Colonic mucosa (tissue), 4 donors: ENCODE measurements around the gene OPRL1. TPM values are rescaled to one million over a fixed set of nuclear protein-coding genes. Genes with fewer than 3 reads are reported as not detected.

Experiments used
- DNase-seq: peaks from one replicate; pipeline ENCODE4 v3.0.0-alpha.2; 2020
- H3K27ac ChIP-seq: fragments of 200-600 bp; one replicate; pipeline ENCODE4 v1.8.0; 2021
- H3K27me3 ChIP-seq: fragments of 200-600 bp; one replicate; pipeline ENCODE4 v1.8.0; 2021
- H3K36me3 ChIP-seq: fragments of 200-600 bp; one replicate; pipeline ENCODE4 v1.8.0; 2021
- H3K4me1 ChIP-seq: fragments of 200-600 bp; one replicate; pipeline ENCODE4 v1.8.0; 2021; ENCODE audit warnings: mild to moderate bottlenecking
- H3K4me3 ChIP-seq: fragments of 200-600 bp; one replicate; pipeline ENCODE4 v1.8.0; 2021
- H3K9ac ChIP-seq, 2 donors: one replicate each; pipeline ENCODE4 v1.7.0; 2013; ENCODE audit warnings: control low read depth in 2 of 2, low read depth in 2 of 2, low read length in 2 of 2
- H3K9me3 ChIP-seq: fragments of 200-600 bp; one replicate; pipeline ENCODE4 v1.8.0; 2021
- intact Hi-C: fragments of 100-400 bp; cut with DNase I; formaldehyde crosslinking; loops from one replicate; pipeline ENCODE4 v1.14.1; 2022
- total RNA-seq, 2 donors: library from RNA; stranded (reverse); fragmentation: NEBNext Ultra II Directional in 1 of 2; extraction: Animal tissue kit (Norgen Biotek cat#: 25700) in 1 of 2; gene quantifications; one replicate each; pipeline ENCODE4 v1.2.1, GENCODE V29; 2021
- TF ChIP-seq, protein P1 (sequence below): fragments of 200-600 bp; IDR thresholded peaks from one replicate; pipeline ENCODE4 v1.8.0; 2022; ENCODE audit warnings: antibody characterized with exemption, mild to moderate bottlenecking
- donor health status: healthy.
- donor health status: DM: no; HTN: no; CAD: no.
- donor health status: DM: no; HTN: no; CAD: no.

Gene OPRL1
- total RNA-seq, 2 donors from 2014 or later, result 0.24 to 0.25 TPM

DNA sequence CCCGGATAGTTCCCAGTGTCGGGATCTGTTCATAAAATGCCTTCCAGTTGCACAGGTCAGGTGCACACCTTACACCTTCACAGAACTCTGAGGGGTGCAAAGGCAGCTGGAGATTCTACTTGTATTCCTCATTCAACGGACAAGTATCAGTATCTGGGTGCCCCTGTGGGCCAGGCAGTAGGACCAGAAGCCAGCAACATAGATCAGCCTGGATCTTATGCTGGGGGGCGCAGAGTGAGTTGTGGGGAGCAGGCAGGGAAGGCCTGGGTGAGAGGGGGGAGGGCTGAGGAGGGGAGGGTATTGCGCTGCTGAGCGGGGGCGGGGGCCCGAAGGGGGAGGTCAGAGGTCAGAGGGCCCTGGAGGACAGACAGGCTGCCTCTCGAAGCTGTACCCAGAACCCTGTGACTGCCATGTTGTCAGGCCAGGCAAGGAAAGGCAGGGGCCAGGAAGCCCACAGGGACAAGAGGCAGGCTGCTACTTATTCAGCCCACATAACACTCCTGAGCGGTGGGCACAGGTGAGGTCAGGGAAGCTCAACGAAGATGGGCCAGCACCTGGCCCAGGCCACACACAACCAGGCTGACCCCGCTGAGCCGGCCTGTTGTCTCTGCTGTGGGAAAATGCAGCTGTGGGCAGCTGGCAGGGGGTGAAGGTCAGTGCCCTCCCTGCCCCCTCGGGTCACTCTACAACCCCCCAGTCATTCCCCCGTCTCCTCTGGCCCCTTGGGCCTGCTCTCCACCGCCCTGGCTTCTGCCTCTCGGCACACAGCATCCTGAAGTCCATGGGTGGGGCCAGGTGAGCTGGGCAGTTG lies 1.1 kb downstream of the OPRL1 start:
- Histone ChIP-seq H3K9ac (no peak overlapping the region), H3K27ac (no peak overlapping the region), H3K27me3 (peaks cover 19% of the 10 kb centered on the region), H3K4me3 (peak overlapping the region; percentile 31), H3K9me3 (no peaks in the 10 kb centered on the region), H3K4me1 (peaks cover 3% of the 10 kb centered on the region), H3K36me3 (no peaks in the 10 kb centered on the region)
- intact Hi-C loops, result no loop called here
- DNase-seq, result no peak
- TF ChIP-seq, protein P1, sequence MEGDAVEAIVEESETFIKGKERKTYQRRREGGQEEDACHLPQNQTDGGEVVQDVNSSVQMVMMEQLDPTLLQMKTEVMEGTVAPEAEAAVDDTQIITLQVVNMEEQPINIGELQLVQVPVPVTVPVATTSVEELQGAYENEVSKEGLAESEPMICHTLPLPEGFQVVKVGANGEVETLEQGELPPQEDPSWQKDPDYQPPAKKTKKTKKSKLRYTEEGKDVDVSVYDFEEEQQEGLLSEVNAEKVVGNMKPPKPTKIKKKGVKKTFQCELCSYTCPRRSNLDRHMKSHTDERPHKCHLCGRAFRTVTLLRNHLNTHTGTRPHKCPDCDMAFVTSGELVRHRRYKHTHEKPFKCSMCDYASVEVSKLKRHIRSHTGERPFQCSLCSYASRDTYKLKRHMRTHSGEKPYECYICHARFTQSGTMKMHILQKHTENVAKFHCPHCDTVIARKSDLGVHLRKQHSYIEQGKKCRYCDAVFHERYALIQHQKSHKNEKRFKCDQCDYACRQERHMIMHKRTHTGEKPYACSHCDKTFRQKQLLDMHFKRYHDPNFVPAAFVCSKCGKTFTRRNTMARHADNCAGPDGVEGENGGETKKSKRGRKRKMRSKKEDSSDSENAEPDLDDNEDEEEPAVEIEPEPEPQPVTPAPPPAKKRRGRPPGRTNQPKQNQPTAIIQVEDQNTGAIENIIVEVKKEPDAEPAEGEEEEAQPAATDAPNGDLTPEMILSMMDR, result no peak

DNA sequence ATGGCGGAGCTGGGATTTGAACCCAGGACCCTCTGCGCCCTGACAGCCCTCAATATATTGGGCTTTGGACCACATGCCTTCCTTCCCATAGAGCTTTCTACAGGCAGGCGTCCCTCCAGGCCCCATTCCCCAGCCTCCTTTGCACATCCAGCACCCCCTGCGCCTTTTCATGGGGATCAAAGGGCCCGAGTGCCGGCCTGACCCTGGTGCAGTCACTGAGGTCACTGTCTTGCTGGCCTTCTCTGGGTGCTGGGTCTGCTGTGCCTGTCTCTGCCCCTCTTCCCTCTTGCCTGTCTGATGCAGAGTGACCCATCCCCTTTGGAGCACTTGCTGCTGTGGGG lies 1.7 kb downstream of the OPRL1 start:
- H3K27me3 ChIP-seq, result peaks cover 19% of the 10 kb centered on the region
- H3K4me1 ChIP-seq, result peaks cover 3% of the 10 kb centered on the region
- DNase-seq, result no peak

DNA sequence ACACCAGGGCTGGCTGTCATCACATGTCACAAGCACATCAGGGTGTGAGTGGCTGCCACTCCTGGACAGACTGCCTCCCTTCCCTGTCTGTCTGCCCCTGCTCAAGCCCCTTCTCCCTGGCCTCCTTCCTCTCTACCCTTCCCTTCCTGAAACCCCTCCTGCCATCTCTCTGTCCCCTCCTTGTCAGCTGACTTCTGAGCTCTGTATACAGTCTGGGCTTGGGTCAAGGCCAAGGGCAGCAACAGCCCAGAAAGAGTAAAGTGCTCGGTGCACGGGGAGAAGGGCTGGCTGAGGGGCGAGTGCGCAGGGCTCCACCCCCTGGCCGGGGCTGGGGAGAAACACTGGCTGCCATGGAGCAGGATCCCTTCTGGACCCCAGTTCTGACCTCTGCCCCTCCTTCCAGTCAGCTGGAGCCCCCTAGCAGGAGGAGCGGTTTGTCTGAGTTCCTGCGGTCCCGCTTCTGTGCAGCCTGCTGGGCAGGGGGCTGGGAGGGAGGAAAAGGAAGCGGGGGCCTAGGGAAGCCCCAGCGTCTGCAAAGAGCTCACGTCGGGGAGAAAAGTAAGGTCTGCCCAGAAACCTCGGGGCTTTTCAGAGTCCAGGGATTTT lies 2.3 kb downstream of the OPRL1 start:
- intact Hi-C loops, result no loop called here
- no peaks in the 10 kb centered on the region for H3K9me3 ChIP-seq
- H3K27ac ChIP-seq, result no peak overlapping the region
- H3K4me1 ChIP-seq, result peaks cover 3% of the 10 kb centered on the region
- DNase-seq, result no peak
- H3K27me3 ChIP-seq, result peaks cover 19% of the 10 kb centered on the region
- no peak overlapping the region for H3K9ac ChIP-seq
- TF ChIP-seq, protein P1, result no peak
- no peaks in the 10 kb centered on the region for H3K36me3 ChIP-seq
- H3K4me3 ChIP-seq, result no peak overlapping the region

More for the DNA sequence above, 1.7 kb downstream of the OPRL1 start:
- TF ChIP-seq, protein P1, result no peak
- Histone ChIP-seq H3K9me3 (no peaks in the 10 kb centered on the region), H3K9ac (no peak overlapping the region), H3K4me3 (no peak overlapping the region), H3K27ac (no peak overlapping the region), H3K36me3 (no peaks in the 10 kb centered on the region)
- intact Hi-C loops, result no loop called here

DNA sequence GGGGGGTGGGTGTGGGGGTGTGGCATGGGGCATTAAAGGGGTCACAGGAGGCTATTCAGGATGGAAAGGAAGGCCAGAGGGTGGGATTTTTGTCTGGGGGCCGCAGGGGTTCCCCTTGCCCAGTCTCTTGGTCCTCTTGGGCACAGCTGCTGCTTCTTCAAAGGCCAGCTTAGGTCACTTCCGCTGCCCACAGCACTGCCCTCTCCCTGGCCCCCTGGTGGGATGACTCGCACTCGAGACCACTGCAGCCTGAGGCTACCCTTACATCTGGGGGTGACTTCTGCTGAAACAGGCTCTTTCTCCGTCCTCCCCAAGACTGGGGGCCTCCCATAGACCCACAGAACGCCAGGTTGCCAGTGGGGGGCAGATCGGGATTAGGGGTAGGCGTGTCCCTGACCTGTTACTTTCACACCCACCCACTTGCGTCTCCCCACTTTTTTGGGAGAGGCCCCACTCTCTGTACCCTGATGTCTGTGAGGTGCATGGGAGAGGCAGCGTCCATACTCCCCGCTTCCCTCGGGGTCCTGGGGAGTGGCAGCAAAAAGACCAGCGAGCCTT lies 3.0 kb downstream of the OPRL1 start:
- Histone ChIP-seq H3K4me3 (peak overlapping the region; percentile 44), H3K9ac (peak overlapping the region; percentile 12 to 35), H3K27me3 (peaks cover 19% of the 10 kb centered on the region), H3K9me3 (no peaks in the 10 kb centered on the region), H3K4me1 (peaks cover 3% of the 10 kb centered on the region), H3K27ac (no peak overlapping the region), H3K36me3 (no peaks in the 10 kb centered on the region)
- TF ChIP-seq, protein P1, result no peak
- no peak for DNase-seq
- intact Hi-C loops, result no loop called here

DNA sequence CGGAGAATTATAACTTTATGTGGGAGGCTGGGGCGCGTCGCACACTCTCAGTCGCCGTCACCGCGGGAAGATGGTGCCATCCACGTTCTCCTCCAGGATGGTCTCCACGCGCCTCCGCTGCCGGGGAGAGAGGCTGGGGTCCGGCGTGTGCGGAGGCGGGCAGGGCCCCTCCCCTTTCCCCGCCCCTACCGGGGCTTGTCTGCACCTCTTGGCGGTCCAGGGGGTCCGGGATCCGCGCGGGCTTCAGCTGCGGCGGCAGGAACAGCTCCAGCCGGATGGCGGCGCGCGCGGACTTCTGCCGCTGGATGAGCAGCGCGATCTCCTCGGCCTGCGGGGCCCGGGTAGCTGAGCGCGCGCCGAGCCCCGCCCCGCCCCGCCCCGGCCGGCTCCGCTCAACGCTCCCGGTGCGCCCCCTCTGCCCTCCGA lies 3.5 kb downstream of the OPRL1 start:
- peaks cover 19% of the 10 kb centered on the region for H3K27me3 ChIP-seq
- TF ChIP-seq, protein P1, result peak; percentile 37
- peak overlapping the region; percentile 44 for H3K4me3 ChIP-seq

More for the DNA sequence above, 3.5 kb downstream of the OPRL1 start:
- Histone ChIP-seq H3K36me3 (no peaks in the 10 kb centered on the region), H3K4me1 (peaks cover 3% of the 10 kb centered on the region), H3K9ac (peak overlapping the region in 1 of 2 donors; percentile 35), H3K9me3 (no peaks in the 10 kb centered on the region), H3K27ac (no peak overlapping the region)
- intact Hi-C loops, result no loop called here
- peak; percentile 60 for DNase-seq
